B cell (primary cell): ENCODE measurements around the gene SLC40A1.

Source experiments
- CTCF ChIP-seq: fragments of 200-600 bp; IDR thresholded peaks from one replicate; pipeline ENCODE4 v1.8.0; 2022; ENCODE audit warnings: antibody characterized with exemption, mild to moderate bottlenecking
- EZH2 ChIP-seq: IDR thresholded peaks from 2 replicates; pipeline ENCODE4 v1.6.1; 2012; ENCODE audit warnings: borderline replicate concordance, low read depth, mild to moderate bottlenecking, moderate library complexity, low read length; ENCODE audit not compliant: insufficient read depth, poor library complexity, severe bottlenecking

GRCh38 chr2:189566046-189566445 is 14.5 kb downstream of the SLC40A1 start:
- TF ChIP-seq CTCF, result no peak
- no peak for TF ChIP-seq EZH2
